Measurements from ENCODE around the gene RBPJL. TPM values are rescaled to one million over a fixed set of nuclear protein-coding genes. Genes with fewer than 3 reads are reported as not detected.
A peak's percentile ranks its signal among the peaks of the same experiment; 100 is the strongest.

RBPJL gene
- total and polyA plus RNA-seq, 8 donors, result 2.2 to 10.4 (median 3.4) TPM; not detected in 4

- peaks cover 86 to 100% (median 95%) of the 10 kb centered on the region in 4 donors for H3K4me1 ChIP-seq
- 15 to 35% (median 20%) methylated on average over 15 to 16 of the region's 16 CpGs for WGBS, 5 donors
- intact Hi-C loops (cut with DNase I; ENCODE audit: low total_unique reads), result no loop called here
These were observed 35.6 kb downstream of the RBPJL start for GRCh38 chr20:45341939-45342854.

GRCh38 chr20:45342855-45343531, 36.4 kb downstream of the RBPJL start:
- H3K4me1 ChIP-seq, result peaks cover 81 to 95% (median 90%) of the 10 kb centered on the region in 4 donors
- TF ChIP-seq POLR2A (IDR thresholded peaks at IDR 0.05), result no peak
- TF ChIP-seq EP300 (IDR thresholded peaks at IDR 0.05), result no peak
- no peak for TF ChIP-seq CTCF (IDR thresholded peaks at IDR 0.05)
- peak in 2 of 3 donors; percentile 3 to 42 for TF ChIP-seq POLR2AphosphoS5 (IDR thresholded peaks at IDR 0.05)
- H3K36me3 ChIP-seq, result peaks cover 0 to 23% (median 3%) of the 10 kb centered on the region in 4 donors
- H3K4me3 ChIP-seq, result peak overlapping the region; percentile 29 to 74 (median 70)
- WGBS, 5 donors, result 18 to 40% (median 30%) methylated on average over 6 of the region's 6 CpGs
- H3K9me3 ChIP-seq, result no peaks in the 10 kb centered on the region
- peak; percentile 47 to 78 for DNase-seq
- H3K27ac ChIP-seq, result peak overlapping the region; percentile 91 to 97 (median 95)
- H3K27me3 ChIP-seq, result peaks cover 0 to 7% (median 0%) of the 10 kb centered on the region in 3 donors
- intact Hi-C loops (cut with DNase I; ENCODE audit: low total_unique reads), result no loop called here

More at GRCh38 chr20:45341939-45342854, 35.6 kb downstream of the RBPJL start:
- DNase-seq, result peak; percentile 89 to 90
- no peaks in the 10 kb centered on the region for H3K9me3 ChIP-seq
- peaks cover 0 to 23% (median 3%) of the 10 kb centered on the region in 4 donors for H3K36me3 ChIP-seq
- no peaks in the 10 kb centered on the region for H3K27me3 ChIP-seq
- H3K4me3 ChIP-seq, result peak overlapping the region; percentile 29 to 74 (median 70)
- peak; percentile 85 to 91 (median 91) for TF ChIP-seq POLR2AphosphoS5 (IDR thresholded peaks at IDR 0.05)
- peak in 2 of 4 donors; percentile 51 to 70 for TF ChIP-seq POLR2A (IDR thresholded peaks at IDR 0.05)
- TF ChIP-seq CTCF (IDR thresholded peaks at IDR 0.05), result no peak
- no peak for TF ChIP-seq EP300 (IDR thresholded peaks at IDR 0.05)
- peak overlapping the region; percentile 91 to 97 (median 95) for H3K27ac ChIP-seq

- H3K9me3 ChIP-seq, result no peaks in the 10 kb centered on the region
- WGBS, 5 donors, result 10 to 38% (median 32%) methylated on average over 6 of the region's 6 CpGs
- peaks cover 0 to 22% (median 3%) of the 10 kb centered on the region in 4 donors for H3K36me3 ChIP-seq
- peak overlapping the region; percentile 31 to 74 (median 70) for H3K4me3 ChIP-seq
- H3K27me3 ChIP-seq, result peaks cover 0 to 7% (median 0%) of the 10 kb centered on the region in 3 donors
- peaks cover 77 to 91% (median 86%) of the 10 kb centered on the region in 4 donors for H3K4me1 ChIP-seq
- peak overlapping the region; percentile 91 to 97 (median 95) for H3K27ac ChIP-seq
- peak; percentile 68 to 90 for DNase-seq
- intact Hi-C loops (cut with DNase I; ENCODE audit: low total_unique reads), result no loop called here
- no peak for TF ChIP-seq POLR2A (IDR thresholded peaks at IDR 0.05)
- TF ChIP-seq POLR2AphosphoS5 (IDR thresholded peaks at IDR 0.05), result peak in 1 of 3 donors; percentile 30
These were observed 37.0 kb downstream of the RBPJL start for GRCh38 chr20:45343532-45344167.

GRCh38 chr20:45344168-45344860, 37.7 kb downstream of the RBPJL start:
- peak; percentile 65 to 82 for DNase-seq
- H3K36me3 ChIP-seq, result peaks cover 0 to 17% (median 3%) of the 10 kb centered on the region in 4 donors
- H3K27me3 ChIP-seq, result peaks cover 0 to 7% (median 0%) of the 10 kb centered on the region in 3 donors
- H3K27ac ChIP-seq, result peak overlapping the region; percentile 91 to 97 (median 95)
- WGBS, 5 donors, result 18 to 27% (median 21%) methylated on average over 9 of the region's 9 CpGs
- peaks cover 75 to 91% (median 82%) of the 10 kb centered on the region in 4 donors for H3K4me1 ChIP-seq
- peak in 1 of 4 donors; percentile 10 for TF ChIP-seq POLR2A (IDR thresholded peaks at IDR 0.05)
- no peak for TF ChIP-seq EP300 (IDR thresholded peaks at IDR 0.05)
- TF ChIP-seq POLR2AphosphoS5 (IDR thresholded peaks at IDR 0.05), result peak; percentile 3 to 89 (median 77)
- peak overlapping the region; percentile 31 to 74 (median 70) for H3K4me3 ChIP-seq
- intact Hi-C loops (cut with DNase I; ENCODE audit: low total_unique reads), result no loop called here
- no peaks in the 10 kb centered on the region for H3K9me3 ChIP-seq

All from stomach (tissue), 9 donors.